Measurements from ENCODE around the gene A4GALT. TPM values are rescaled to one million over a fixed set of nuclear protein-coding genes. Genes with fewer than 3 reads are reported as not detected.

The A4GALT gene
- total RNA-seq, 1 donor from 2014 or later, result 0.41 TPM

DNA sequence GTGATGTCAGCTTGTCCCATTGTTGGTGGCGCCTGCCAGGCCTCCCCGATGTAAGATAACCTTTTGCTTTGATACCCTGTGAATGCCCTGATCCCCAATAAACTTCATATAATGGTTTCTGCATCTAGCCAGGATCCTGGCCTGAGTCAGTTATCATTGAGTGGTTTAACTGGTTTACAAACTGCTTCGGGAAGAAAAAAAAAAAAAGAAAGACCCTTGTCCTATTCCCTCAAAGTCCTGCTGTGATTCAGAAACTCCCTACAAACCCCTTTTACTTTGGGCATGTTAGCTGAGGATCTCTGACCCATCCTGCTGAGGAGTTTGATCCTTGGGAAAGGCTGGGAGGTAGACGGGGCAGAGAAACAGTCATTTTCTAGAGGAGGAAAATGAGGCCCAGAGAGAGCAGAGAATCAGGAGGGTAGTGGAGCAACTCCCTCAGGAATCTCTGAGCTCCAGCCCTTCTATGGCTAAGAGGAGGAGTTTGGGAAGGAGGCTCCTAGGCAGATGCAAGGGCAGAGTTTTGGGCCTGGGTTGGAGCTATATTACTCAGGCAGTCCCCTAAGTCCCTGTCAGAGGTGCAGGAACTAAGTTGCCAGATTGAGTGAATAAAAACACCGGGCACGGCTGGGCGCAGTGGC lies 66.1 kb downstream of the A4GALT start:
- no peak for FAIRE-seq

DNA sequence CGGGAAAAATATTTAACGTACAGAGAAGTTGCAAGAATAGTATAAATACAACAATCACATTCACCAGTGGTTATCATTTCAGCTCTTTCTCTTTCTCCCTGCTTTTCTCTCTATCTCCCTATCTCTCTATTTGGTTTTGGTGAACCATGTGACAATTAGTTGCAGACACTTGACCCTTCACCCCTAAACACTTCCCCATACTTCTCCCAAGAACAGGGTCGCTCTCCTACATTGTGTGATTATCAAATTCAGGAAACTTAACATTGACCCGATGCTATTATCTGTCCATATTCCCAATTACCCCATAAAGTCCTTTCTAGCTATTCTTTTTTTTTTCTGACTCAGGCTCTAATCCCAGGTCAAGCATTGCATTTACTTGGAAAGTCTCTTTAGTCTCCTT lies 66.7 kb downstream of the A4GALT start:
- FAIRE-seq (no peak), DNase-seq (ENCODE audit: low spot score in 2 of 2) (no peak)

More for the DNA sequence above, 66.1 kb downstream of the A4GALT start:
- no peak for DNase-seq (ENCODE audit: low spot score in 2 of 2)

DNA sequence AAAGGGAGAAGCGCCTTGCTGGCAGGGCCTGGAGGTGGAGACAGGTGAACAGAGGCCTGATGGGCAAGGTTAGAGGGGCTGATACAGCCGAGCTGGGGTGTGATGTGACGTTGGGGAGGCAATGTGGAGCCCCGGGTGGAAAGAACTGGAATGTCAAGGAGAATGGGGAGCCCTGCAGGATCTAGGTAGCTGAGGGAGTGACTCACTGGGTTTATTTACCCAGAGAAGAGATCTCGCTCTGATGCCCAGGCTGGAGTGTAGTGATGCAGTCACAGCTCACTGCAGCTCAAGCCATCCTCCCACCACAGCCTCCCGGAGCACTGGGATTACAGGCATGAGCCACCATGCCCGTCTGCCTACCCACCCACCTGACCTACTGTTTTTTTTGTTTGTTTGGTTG lies 69.5 kb downstream of the A4GALT start:
- DNase-seq (ENCODE audit: low spot score in 2 of 2), result no peak
- FAIRE-seq, result no peak

DNA sequence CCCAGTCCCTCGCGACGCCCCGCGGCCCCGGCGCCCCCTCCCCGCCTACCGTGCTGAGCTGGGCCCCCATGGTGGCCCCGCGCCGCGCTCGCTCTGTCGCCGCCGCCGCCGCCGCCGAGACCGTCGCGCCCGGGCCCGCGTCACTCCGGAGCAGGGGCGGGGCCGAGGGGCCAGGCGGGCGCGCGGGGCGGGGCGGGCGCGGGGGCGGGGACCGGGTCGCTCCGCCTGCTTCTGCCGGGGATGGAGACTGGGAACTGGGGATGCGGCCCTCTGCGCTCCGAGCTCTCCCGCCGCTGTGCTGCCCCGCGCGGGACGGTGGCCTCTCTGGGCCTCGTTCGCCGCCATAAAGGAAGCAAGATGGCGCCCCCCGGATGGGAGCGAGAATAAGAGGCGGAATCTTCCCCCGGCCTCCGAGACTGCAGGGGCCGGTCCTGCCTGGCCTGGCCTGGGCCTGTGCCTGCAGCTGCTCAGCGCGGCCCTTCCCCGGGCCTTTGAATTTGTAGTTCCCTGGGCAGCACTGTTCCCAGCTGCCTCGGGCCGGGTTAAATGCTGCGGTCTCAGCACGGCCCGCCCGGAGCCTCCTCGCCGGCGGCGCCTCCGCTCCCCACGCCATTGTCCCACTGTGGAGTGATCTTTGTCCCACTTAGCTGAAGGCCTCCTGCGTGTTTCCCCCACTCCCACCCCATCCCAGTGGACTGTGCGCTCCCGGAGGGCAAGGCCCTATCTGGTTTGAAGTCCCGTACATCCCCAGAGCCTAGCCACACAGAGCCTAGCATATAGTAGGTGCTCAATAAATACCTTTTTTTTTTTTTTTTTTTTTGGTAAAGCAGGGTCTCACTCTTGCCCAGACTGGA lies 71.2 kb downstream of the A4GALT start, which contains the start of gene CYB5R3:
Gene CYB5R3 (minus strand): TSS at position 147 of the 854 bp plus-strand sequence. CDS start 77 bp downstream, at position 70.
- FAIRE-seq, result no peak
- DNase-seq (ENCODE audit: low spot score in 2 of 2), result peak; percentile 93 to 98

DNA sequence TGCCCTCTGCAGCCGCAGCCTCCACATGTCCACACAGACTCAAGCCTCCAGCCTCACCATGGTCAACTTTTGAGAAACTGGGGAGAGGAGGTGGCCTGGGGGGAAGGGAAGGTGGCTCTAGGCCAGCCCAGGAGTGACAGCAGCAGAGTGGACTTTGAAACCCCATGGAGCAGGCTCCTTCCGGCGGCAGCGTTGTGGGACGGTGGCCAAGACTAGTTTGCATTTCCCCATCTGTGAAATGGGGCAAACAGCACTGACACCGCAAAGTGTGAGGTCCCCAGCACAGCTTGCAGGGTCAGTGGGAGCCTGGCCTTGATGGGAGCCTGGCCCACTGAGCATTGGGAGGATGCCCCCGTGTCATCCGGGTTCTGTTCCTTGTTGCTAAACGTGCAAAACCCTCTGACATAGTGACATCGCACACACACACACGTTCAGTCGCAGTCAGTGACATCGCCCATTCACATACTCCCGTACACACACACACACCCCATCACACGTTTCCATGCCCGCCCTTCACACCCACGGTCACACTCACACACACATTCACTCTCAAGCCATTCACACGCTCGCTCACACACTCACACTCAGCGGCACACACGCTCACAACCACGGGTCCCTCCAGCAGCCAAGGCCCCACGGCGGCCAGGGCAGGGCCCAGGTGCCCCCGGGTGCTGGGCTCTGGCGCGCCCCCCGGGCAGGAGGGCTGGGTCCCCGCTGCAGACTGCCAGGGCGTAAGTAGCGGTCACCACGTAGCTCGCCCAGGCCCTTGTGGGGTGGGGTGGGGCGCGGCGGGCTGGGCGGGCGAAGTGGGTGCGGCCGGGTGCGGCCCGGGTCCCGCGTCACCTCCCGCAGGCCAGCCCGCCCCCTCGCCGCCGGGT lies 72.1 kb downstream of the A4GALT start:
- DNase-seq (ENCODE audit: low spot score in 2 of 2) (peak in 1 of 2 donors; percentile 54), FAIRE-seq (no peak)

DNA sequence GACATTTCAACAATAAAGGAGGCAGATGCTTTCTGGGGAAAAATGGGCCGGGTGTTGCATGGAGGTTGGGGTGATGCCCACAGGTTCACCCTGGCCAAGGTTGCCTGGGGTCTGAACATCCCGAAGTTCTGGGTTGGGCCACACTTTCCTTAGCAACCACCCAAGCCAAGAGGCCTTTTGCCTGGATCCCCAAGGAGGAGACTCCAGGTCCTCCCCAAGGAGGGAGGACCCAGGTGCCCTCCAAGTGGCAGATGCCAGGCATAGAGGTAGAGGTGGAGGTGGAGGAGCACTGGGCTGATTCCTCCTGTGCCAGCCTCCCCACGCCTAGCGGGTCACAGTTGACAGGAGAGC lies 72.7 kb downstream of the A4GALT start:
- no peak for FAIRE-seq
- DNase-seq (ENCODE audit: low spot score in 2 of 2), result no peak

DNA sequence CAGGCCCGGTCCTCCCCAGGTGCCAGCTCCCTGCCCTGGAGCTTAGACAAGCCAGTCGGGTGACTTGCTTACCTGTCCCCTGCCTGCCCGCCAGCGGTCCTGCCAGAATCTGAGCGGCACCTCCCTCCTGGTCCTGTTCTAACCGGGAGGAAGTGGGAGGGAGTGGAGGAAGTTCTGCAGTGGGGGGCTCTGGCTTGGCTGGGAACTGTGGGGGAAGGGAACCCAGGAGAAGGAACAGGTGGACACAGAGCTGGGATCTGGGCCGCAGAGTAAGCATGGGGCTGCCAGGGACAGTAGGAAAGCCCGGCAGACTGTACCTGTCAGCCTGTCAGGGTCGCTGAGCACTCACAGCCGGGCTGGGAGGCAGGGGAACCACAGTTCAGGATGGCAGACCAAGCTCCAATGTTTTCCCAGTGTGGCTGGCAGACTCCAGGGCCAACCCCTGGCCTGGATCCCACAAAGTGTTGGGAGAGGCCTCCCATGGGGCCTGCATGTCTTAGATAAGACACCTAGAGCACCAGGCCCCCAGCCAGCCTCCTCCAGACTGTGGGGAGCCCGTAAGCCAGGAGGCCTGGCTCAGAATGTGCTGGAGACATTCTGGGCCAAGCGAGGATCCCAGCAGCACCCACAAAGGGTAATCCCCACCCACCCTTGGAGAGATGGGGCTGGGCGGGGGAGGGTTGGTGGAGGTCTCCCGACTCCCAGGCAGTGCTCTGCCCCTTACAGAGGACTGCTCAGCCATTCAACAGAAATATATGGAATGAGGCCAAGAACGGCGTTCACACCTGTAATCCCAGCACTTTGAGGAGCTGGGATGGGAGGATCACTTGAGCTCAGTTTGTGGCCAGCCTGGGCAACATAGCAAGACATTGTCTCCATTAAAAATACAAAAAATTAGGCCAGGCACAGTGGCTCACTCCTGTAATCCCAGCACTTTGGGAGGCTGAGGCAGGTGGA lies 73.8 kb downstream of the A4GALT start:
- FAIRE-seq, result no peak
- DNase-seq (ENCODE audit: low spot score in 2 of 2), result peak in 1 of 2 donors; percentile 33

DNA sequence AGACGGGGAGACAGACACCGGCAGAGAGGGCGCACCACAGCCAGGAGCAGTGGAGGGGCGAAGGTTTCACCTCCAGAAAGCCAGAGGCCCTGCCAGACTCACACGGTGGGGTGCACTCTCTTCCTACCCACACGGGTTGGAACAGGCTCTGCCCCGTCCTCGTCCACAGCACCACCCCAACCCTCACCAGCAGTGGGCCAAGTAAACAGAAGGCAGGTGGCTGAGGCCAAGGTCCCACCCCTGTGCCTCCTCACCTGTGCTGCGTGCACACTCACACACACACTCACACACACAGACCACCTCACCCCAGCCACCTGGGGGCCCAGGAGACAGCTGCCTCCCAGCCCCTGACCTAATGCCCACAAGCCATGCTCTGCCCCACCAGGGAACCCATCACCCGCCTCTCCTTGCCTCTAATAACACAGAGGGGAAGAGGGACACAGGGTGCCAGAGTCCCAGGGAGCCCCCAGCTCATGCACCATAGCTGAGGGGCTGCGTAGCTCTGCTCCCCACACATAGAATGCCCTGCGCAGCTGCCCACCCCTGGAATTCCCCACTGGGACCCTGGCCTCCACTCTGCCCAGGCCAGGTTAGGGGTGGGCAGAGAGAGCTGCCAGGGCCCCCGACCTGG lies 74.6 kb downstream of the A4GALT start:
- FAIRE-seq, result no peak
- no peak for DNase-seq (ENCODE audit: low spot score in 2 of 2)

DNA sequence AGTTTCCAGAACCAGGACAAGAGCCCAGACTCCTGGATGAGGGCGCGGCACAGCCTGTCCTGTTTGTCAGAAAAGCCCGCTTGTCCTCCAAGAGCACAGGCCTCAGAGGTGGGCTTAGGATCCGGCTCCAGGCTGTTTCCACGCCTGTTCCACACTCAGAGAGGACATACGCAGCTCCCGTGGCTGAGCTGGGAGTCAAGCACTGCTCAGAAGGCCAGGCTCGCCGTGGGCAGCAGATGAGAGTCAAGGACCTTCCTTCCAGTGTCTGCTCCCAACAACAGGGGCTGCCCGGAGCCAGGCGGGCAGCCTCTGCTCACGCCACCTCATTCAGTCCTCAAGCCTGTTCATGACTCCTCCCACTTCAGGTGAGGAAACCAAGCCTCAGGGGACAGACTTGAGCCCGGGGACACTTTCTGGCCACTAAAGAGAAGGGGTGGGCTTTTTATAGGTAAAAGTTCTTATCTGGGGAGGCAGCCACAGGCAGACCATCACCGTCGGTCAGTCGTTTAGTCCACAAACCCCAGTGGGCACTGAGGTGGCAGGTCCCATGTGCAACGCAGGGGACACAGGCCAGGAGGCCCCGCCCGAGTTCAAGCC lies 75.2 kb downstream of the A4GALT start:
- DNase-seq (ENCODE audit: low spot score in 2 of 2) (peak; percentile 28 to 33), FAIRE-seq (no peak)

DNA sequence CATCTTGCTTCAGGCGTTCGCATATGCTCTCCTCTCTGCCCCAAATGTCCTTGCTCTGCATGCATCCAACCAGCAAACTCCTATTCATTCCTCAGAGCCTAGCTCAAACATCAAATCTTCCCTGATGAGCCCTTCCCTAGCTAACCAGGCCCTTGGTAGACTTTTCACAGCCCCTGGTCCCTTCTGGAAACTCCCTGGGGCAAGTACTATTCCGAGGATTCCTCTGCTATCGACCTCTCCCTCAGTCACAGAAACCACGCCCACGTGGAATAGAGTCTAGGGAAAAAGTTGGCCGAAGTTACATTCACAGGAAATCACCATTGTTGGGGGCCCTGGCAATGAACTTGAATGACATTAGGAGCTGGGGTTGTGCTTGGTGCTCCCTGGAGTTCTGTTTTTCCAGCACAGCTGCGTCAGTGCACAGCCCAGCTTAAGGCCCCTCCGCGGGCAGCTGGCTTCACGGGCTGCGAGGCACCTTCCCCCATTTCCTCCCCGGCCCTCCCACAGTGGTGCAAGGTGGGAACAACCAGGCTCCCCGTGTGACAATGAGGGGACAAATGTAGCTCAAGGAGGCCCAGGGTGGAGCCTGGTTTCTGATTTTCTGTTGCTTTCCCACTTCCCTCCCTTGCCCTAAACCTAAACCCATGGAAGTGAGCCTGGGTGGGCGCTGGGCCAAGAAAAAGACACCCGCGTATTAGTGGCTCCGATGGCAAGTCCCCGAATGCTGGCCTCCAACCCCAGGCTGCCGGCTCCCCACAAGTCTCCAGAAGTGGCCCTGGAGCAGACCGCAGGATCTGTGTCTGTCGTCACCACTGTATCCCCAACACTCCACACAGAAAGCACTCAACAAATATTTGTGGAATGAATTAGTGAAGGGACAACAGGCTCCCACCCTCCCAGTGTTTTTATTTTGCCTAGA lies 76.0 kb downstream of the A4GALT start:
- FAIRE-seq, result no peak
- peak in 1 of 2 donors; percentile 35 for DNase-seq (ENCODE audit: low spot score in 2 of 2)

DNA sequence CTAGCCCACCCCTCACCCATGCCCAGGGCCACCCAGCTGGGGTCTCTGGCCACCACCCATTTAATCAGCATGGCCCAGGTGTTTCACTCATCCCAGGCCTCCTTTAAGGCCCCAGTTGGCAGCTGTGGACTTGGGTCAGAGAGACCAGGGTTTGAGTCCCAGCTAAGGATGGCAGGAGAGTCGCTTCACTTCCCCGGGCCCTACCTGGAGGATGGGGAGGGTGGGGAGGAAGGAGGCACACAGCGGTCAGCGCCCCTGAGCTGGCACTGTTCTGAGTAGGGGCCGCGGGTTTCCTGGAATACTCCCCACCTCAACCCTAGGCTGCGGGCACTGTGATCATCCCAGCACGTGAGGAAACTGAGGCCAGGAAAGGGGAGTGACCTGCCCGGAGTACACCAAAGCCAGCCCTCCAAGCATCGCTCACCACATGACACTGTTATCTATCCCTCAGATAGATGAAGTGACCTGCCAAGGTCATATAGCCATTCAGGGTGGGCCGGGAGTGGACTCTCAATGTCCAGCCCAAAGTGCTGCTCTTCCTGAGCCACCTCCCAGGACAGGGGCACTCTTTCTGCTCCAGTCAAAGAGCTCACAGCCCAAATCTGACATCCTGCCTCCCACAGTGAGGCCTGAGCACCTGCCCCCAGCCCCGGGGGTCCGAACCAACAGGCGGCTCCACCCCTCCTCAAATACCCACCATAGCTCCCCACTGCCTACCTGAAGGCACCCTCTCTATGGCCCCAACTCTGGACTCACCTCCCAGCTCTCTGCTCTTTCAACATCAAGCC lies 76.8 kb downstream of the A4GALT start:
- FAIRE-seq, result no peak
- DNase-seq (ENCODE audit: low spot score in 2 of 2), result peak in 1 of 2 donors; percentile 8

DNA sequence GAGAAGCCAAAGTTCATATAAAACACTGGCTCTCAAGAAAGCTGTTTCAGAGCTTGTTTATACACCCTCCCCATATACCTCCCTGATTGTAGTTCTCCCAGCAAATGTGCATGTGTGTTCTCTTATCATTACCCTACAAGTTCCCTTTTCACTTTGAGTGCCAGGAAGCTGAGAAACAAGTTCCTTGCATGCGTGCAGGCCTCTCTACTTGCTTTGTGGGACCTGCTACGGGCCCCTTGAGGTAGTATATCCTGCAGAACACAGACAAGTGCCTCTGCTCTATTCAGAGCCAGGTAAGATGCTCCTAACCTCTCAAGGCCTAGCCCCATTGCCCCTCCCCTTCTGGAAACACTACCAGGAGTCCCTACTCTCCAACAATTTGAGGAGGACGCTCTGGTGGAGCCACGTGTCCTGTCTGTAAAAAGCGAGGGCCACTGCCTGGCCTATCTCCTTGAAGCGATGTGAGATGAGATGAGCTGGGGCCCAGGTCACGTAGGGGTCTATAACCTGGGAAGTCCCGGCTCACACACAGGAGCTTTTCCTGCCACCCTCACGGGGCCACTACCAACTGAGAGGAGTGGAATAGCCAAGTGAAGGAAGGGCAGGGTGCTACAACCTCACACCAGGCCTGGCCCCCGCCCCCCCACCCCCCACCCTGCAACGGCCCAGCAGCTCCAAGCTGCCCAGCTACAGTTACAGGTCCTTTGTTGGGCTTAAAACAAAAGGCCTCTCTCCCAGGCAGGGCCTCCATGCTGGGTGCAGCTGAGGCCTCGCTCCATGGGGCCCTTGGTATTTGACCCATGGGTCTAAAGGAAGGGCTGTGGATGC lies 77.7 kb downstream of the A4GALT start:
- peak in 1 of 2 donors; percentile 28 for DNase-seq (ENCODE audit: low spot score in 2 of 2)

More for the DNA sequence above, 77.7 kb downstream of the A4GALT start:
- no peak for FAIRE-seq
